Muscle of back (tissue), 13 donors: ENCODE data around the gene CDH8. TPM values are rescaled to one million over a fixed set of nuclear protein-coding genes. Genes with fewer than 3 reads are reported as not detected.

ENCODE experiments used
- DNase-seq, 3 donors: peaks; one replicate each; pipeline versions ENCODE4 v3.0.0 to v3.0.0-alpha.2; 2013
- long read RNA-seq, 9 donors: transcript quantifications; one replicate each; lab custom pipeline, GENCODE V29; 2026
- polyA plus RNA-seq, 10 donors: library from polyadenylated mRNA; unstranded; fragments of 120-200 nt; gene quantifications; one replicate each; pipeline ENCODE4 v1.2.1, GENCODE V29; 2013; ENCODE audit not compliant: insufficient read length in 10 of 10

CDH8 gene
- 1 to 10 TPM; 1.9 to 4.1 (median 2.8) TPM for polyA plus RNA-seq
- long read RNA-seq, donor 1, result 0 reads
- long read RNA-seq, donor 2, result 0 reads
- long read RNA-seq, donor 3, result 0 reads
- long read RNA-seq, donor 4, result 0 reads
- long read RNA-seq, donor 5, result 0 reads
- long read RNA-seq, donor 6, result 0 reads
- long read RNA-seq, donor 7, partial matches to known transcripts, result 0 of 1 reads
- long read RNA-seq, donor 7, other reads (novel, unspliced or antisense), result 0 of 1 reads
- long read RNA-seq, donor 8, result 0 reads
- long read RNA-seq, donor 9, result 0 reads

DNA sequence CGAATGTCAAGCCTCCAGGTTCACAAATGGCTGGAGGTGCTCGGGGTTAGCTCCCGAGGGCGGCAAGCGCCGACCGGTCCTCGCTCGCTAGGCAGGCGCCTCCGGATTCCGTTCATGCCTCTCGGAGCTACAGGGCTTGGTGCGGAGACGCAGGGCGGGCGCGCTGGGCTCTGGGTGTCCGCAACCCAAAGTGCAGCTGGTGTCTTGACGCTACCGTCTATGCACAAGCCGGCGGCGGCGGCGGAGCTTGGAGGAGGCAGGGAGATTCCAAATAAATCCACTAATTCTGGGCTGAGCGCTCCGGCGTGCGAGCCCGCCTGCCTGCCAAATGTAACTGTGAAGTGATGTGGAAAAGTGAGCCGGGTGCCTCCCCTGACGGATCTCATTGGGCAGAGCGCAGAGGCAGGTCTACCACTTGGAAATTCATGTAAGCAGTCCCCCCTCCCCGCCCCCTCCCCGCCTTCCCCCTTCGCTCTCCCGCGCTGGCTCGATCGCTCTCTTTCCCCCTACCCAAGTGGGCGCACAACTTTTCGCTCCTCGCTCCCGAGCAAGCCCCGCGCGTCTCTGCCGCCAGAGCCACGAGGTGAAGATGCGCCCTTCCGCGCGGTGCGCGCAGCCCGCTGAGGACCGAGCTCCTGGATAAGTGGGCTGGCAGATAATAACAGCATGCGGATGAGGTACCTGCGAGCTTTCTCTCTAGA, at the start of gene CDH8:
CDH8 (minus strand) TSS at position 338 of the 701 bp plus-strand sequence. CDS start 15,035 bp downstream, outside the sequence.
- peak in 2 of 3 donors; percentile 56 to 77 for DNase-seq

GRCh38 chr16:62079236-62079635, 43.0 kb upstream of the CDH8 start:
- no peak for DNase-seq

DNA sequence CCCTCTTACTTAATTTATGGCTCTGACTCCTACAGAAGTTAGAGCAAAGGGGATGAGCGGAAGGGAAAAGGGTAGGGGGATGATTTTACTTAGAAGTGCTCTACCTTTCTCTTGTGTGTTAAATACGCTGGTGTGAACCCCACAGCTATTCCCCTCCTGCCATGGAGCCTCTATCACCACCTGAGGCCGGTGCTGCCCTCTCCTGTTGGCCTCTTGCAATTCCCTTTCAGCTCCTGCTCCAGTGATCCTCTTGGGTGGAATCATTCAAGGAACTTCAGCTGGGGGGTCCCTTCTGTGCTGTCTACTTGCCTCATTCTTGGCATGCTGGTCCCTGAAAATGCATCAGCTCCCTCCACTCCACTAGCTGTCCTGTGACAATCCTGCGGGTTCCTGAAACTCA, 41.8 kb upstream of the CDH8 start:
- no peak for DNase-seq

GRCh38 chr16:62076886-62077285, 40.6 kb upstream of the CDH8 start:
- DNase-seq, result no peak

GRCh38 chr16:62068747-62069146, 32.5 kb upstream of the CDH8 start:
- DNase-seq, result no peak

DNA sequence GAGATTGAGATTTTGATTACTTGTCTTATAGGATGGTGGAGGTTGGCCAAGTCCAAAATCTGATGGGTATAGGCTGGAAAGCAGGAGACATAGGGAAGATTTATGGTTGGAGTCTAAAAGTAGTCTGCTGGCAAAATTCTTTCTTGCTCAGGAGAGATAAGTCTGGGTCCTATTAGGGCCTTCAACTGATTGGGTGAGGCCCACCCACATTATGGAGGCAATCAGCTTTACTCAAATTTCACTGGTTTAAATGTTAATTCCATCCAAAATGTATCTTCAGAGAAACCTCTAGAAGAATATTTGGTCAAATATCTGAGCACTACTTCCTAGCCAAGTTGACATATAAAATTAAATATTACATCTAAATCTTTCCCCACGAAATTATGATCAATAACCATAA, 31.7 kb upstream of the CDH8 start:
- no peak for DNase-seq

DNA sequence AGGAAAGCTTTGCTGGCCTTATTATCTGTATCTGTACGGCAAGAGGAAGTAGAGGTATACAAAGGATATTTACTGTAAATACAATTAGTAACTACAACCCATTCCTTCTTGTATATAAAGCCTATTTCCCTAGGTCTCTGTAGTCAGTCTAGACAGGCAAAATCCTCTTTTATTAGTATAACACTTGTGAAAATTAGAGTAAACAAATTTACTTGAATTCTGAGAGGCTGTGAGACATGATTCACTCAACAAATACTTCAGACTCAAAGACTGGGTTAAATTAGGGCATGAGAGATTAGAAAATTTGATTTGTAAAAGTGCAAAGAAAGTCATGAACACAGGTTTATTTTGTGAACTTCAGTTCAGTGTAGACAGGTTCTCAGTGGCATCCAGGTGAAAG, 30.9 kb upstream of the CDH8 start:
- no peak for DNase-seq

- no peak for DNase-seq
These were observed 30.5 kb upstream of the CDH8 start for GRCh38 chr16:62066747-62067146.

GRCh38 chr16:62064173-62064572, 27.9 kb upstream of the CDH8 start:
- no peak for DNase-seq

GRCh38 chr16:62060089-62060488, 23.9 kb upstream of the CDH8 start:
- DNase-seq, result peak; percentile 41 to 81 (median 68)

GRCh38 chr16:62059527-62059926, 23.3 kb upstream of the CDH8 start:
- DNase-seq, result no peak

DNA sequence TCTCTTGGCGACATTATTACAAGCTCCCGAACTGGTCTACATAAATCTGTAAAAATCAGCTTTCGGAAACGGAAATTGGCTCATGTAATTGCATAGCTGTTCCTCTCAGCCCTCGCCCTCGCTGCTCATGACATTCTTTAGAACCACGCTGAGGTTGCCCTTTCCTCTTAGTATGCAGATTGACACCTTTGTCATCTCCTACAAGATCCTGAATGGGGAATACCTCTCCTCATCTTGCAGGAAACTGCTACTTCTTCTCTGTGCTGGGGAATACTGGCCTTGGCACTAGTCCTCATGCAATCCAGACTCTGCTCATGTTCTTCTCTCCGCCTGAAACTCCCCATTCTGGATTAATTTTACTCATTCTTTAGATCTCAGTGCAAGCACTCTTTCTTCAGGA, 22.2 kb upstream of the CDH8 start:
- no peak for DNase-seq

GRCh38 chr16:62051942-62052341, 15.7 kb upstream of the CDH8 start:
- no peak for DNase-seq

GRCh38 chr16:62050793-62051192, 14.6 kb upstream of the CDH8 start:
- no peak for DNase-seq

DNA sequence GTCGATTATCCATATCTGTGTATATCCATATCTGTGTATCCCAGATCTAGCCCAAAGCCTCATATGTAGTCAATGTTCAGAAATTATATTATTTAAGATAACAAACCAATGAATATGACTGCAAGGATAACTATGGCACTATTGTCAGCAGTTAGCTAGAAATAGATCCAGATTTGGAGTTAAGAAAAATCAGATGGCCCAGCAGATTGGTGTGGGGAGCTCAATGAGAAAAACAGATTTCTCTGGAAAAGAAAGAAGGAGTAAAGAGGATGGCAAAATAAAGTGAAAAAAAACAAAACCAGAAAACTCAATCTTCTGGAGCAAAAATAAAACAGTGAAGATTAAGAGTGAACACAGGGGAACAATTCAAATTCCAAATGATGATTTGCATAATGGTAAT, 10.6 kb upstream of the CDH8 start:
- DNase-seq, result no peak

DNA sequence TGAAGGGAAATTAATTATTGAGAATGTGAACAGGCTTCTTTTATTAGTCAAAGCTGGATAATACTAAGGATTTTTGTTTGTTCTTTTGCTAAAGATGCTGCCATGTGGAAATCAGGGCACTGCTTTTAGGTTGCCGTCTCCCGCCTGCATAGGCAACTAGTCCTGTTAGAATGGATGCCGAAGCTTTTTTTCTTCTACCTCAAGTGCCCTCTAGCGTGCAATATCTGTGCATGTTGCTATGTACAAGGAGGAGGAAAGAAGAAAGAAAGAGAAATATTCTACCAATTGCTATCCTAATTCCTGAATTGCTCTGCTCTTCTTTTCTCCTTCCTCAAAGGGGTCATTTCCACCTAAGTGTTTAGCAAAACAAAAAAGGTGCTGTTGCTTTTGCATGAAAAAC, 5.2 kb upstream of the CDH8 start:
- DNase-seq, result peak in 2 of 3 donors; percentile 44 to 61

DNA sequence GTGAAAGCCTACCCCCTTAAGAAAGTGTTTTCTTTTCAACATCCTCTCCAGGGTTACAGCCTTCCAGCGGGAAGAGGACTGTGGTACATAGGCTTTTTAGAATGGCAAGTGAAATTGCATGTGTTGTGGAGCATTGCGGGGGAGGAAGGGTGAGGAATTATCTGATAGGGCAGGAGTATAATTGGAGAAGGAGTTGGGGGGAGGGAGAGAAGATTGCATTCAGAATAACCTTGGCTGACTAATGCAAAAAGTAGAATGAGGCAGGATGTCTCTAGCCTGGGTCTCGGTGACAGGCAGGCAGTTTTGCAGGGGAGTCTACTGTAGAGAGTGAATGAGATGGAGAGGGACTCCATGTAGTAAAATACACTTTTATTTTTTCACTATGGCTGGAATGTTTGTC, 2.4 kb upstream of the CDH8 start:
- no peak for DNase-seq

DNA sequence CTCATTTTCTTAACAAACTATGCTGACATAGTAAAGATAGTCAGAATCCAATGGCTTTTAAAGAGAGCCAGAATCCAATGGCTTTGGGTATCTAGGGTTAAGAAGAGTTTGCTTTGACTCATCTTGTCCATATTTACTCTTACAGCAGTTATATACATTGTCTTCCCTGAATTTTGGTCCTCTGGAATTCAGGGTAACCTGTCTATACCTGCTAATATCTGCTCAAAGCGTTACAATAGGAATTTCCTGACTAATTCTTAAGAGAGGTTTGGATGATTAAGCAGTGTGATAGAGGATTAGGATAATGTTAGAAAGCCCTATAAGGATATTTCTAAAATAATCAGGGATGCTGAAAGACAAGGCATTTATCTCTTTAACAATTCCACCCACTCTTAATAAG, 2.0 kb upstream of the CDH8 start:
- no peak for DNase-seq

DNA sequence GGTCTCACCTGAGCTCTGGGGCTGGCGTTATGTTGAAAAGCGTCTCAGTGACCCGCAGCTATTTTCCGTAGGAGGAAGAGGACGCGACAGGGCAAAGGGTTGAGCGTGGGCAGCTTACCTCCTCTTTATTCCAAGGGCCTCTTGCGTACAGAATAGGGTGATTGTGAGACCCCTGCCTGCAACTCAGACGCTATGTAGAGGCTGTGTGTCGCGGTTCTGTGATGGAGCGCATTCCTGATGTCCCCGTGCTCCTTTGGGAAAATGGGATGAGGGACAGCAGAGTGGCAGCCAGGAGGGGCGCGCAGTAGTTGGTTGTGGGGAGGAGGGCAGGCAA, 531 bp upstream of the CDH8 start:
- no peak for DNase-seq

- peak; percentile 37 to 89 (median 69) for DNase-seq
These were observed 834 bp downstream of the CDH8 start for GRCh38 chr16:62035115-62036092.

- DNase-seq, result peak in 1 of 3 donors; percentile 34
These were observed 1.8 kb downstream of the CDH8 start for GRCh38 chr16:62034231-62035114.
